Measurements from ENCODE around the gene CFAP299.

- TF ChIP-seq CTCF (IDR thresholded peaks at IDR 0.05) (no peak), ZFX (IDR thresholded peaks at IDR 0.05; ENCODE audit: borderline replicate concordance) (no peak)
Observed at GRCh38 chr4:80521438-80521837, 185.9 kb downstream of the CFAP299 start.
